Measurements from ENCODE around the gene RYR2.

GRCh38 chr1:237875291-237875690, 833.3 kb downstream of the RYR2 start:
- TF ChIP-seq EZH2 (IDR thresholded peaks at IDR 0.05; ENCODE audit: insufficient read depth, poor library complexity, severe bottlenecking) (no peak), EZH2phosphoT487 (IDR thresholded peaks at IDR 0.05; ENCODE audit: insufficient read depth, low read depth) (no peak)
